Activated CD8-positive, alpha-beta memory T cell treated with anti-CD3 and anti-CD28 coated beads for 36 hours (primary cell): ENCODE measurements around the gene HSD11B1. TPM values are rescaled to one million over a fixed set of nuclear protein-coding genes. Genes with fewer than 3 reads are reported as not detected.

ENCODE experiments used
- CTCF ChIA-PET: fragments of 350-600 bp; sonication (Branson Sonifier 250); formaldehyde crosslinking; loops from one replicate; lab custom pipeline; 2021; ENCODE audit warnings: antibody characterized with exemption; lab: Charles Lee
- POLR2A ChIA-PET: fragments of 350-600 bp; sonication (Branson Sonifier 250); formaldehyde crosslinking; loops from one replicate; lab custom pipeline; 2021; ENCODE audit warnings: antibody characterized with exemption; lab: Charles Lee
- total RNA-seq, 2 experiments: library from RNA; stranded (reverse); gene quantifications; one replicate each; pipeline ENCODE4 v1.2.3, GENCODE V29; 2021

The HSD11B1 gene
- total RNA-seq, 2 experiments from 2014 or later: 1.3 to 1.7 TPM

DNA sequence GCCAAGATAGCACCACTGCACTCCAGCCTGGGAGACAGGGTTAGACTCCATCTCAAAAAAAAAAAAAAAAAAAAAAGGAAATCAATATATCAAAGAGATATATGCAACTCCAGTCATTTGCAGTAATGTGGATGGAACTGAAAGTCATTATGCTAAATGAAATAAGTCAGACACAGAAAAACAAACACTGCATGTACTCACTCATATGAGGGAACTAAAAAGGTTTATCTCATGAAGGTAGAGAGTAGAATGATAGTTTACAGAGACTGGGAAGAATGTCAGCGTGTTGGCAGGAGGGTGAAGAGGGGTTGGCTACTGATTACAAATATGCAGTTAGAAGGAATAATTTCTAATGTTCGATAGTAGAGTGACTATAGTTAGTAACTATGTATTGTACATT lies 13.2 kb downstream of the HSD11B1 start:
- ChIA-PET POLR2A (no interaction called here), CTCF (no interaction called here)

DNA sequence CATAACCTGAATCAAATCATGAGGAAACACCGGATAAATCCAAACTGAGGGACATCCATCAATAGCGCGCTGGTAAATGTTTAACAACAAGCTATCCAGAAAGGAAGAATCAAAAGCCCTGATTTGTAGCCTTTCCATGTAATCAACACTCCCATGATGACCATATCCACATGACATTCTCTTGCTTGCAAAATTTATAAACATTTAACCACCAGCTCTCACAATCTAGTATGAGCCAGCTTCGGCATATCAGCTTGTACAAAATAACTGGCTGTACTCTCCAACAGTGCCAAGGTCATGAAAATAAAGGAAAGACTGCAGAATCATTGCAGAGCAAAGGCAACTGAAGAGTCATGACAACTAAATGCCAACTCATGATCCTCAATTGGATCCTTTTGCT lies 15.7 kb downstream of the HSD11B1 start:
- CTCF ChIA-PET: no interaction called here
- POLR2A ChIA-PET: no interaction called here

DNA sequence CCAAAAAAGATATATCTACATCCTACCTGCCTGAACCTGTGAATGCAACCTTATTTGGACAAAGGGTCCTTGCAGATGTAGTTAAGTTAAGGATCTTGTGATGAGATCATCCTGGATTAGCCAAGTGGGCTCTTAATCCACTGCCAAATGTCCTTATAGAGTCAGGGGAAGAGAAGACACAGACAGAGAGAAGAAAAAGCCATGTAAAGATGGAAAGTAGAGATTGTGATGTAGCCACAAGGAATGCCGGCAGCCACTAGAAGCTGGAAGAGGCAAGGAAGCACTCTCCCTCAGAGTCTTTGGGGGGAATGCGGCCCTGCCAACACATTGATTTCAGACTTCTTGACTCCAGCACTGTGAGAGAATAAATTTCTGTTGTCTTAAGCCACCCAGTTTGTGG lies 16.2 kb downstream of the HSD11B1 start:
- ChIA-PET POLR2A (no interaction called here), CTCF (interaction anchor here (0.6 kb wide), 1 partner anchor 58 kb away, joined by 5 read pairs; no protein-coding TSS in a partner anchor)

DNA sequence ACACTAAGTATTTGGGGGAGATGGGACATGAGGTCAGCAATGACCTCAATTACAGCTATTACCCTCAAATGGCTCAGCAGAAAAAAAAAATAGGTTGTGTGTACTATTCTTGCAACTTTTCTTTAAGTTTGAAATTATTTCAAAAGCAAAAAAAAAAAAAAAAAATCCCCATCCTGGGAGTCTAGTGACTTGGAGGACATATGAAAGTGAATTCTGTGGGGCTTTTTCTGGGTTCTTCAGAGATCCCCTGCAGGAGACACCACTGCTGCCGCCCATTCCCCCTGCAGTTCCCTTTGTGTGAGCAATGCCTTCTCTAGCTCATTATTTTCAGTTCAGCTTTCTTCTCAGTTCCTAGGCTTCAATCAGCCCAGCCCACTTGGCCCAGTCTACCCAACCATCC lies 16.7 kb downstream of the HSD11B1 start:
- CTCF ChIA-PET: interaction anchor here (0.6 to 0.7 kb wide), 2 partner anchors 59 to 92 kb away, joined by 4 to 5 read pairs; no protein-coding TSS in a partner anchor
- POLR2A ChIA-PET: no interaction called here

DNA sequence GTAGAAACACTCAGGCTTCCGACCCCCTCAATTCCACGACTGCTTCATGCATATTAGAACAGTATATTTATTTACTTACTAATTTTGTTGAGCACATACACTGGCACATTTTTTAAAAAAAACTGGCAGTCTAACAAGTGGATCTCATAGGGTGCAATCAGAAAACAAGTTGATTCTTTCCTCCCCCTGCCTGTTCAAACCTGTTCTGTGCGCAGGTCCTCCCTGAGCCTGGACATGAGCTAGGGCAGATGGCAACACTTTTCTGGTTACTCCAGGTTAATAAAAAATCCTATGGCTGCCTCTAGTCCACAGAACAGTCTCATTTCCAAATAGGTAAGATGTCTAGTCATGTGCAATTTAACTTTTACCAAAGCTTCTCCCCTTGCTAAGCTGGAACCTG lies 18.6 kb downstream of the HSD11B1 start:
- ChIA-PET CTCF (no interaction called here), POLR2A (interaction anchor here (1.4 kb wide), 1 partner anchor 13 kb away, joined by 4 read pairs; no protein-coding TSS in a partner anchor)

DNA sequence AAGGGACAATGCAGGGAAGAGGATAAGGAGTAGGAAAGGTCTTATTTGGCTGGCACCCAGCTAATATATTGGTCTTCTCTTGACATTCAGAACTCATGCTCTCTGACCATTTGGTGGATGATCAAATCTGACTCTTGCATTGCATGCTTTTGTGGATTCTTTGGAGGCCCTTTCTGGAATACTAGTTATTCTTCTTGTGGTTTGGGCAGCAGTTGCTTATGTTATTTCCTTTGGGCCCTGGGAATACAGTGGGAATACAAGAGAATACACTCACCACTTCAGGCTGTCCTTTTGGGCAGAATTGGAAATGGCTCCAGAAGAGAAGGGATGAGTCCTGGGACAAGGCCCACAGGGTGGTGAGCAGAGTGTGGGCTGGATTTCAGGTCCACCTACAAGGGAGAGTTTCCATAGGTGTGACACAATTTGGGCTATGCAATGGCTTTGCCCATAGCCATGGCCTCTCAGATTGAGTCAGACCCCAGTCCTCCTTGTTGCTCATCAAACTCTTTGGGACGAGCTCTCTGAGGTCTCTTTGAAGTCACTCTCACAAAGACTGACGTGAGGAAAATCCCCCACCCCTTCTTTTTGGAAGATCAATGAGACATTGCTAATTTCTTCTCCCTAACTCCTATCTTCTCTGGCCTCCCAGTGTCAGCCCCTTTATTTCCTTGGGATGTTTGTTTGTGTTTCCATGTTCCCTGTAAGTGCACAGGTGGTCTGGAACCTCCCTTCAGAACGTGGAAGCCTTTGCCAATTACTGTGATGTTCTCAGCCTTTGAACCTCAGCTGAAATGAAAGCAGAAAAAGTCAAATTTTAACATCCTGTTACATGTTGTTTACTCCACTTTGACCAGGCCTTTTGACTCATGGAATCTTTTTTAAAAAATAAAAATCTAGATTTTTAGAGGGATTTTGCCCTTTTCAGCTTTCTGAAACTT lies 19.4 kb downstream of the HSD11B1 start:
- POLR2A ChIA-PET: interaction anchor here (1.1 to 1.4 kb wide), 2 partner anchors 12 to 32 kb away, joined by 3 to 4 read pairs; partner anchors contain the start of gene TRAF3IP3
- CTCF ChIA-PET: interaction anchor here (2.1 to 3.3 kb wide), 2 partner anchors 12 to 27 kb away, joined by 8 to 14 read pairs; no protein-coding TSS in a partner anchor

DNA sequence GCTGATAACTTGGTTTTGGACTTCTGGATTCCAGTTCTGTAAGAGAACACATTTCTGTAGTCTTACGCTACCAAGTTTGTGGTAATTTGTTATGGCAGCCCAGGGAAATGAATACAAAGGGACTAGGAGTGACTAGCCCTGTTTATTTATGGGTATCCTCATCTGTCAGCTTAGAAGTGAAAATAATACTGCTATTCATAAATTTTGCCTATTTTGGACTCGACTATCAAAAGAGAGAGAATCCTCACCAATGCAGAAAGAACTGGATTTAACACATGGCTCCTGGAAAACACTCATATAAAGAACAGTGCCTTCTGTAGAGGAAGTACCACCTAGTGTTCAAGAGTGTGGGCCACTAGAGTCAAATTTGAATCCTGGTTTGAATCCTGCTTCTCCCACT lies 22.6 kb downstream of the HSD11B1 start:
- ChIA-PET CTCF (no interaction called here), POLR2A (interaction anchor here (1.5 kb wide), 1 partner anchor 28 kb away, joined by 3 read pairs; the partner anchor contains the start of gene TRAF3IP3)

DNA sequence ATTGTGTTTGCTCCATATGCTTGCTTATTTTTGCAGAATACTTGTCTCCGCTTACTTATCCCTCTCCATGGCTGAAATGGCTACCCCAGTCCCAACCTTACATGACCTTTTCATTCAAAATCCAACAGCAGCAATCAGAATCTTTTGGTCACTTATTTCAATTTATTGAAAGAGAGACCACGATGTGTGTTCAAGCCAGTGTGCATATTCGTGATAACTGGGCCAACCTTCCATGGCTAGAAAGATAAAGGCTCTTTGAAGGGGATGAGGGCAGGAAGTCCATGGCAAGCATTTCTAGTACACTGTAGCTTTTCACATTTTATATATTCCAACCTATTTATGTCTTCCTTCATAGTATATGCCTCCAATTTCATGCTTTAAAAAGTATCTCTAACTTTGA lies 23.1 kb downstream of the HSD11B1 start:
- POLR2A ChIA-PET: interaction anchor here (1.5 kb wide), 1 partner anchor 28 kb away, joined by 3 read pairs; the partner anchor contains the start of gene TRAF3IP3
- CTCF ChIA-PET: interaction anchor here (1.0 to 1.9 kb wide), 2 partner anchors 34 to 101 kb away, joined by 3 to 6 read pairs; no protein-coding TSS in a partner anchor

DNA sequence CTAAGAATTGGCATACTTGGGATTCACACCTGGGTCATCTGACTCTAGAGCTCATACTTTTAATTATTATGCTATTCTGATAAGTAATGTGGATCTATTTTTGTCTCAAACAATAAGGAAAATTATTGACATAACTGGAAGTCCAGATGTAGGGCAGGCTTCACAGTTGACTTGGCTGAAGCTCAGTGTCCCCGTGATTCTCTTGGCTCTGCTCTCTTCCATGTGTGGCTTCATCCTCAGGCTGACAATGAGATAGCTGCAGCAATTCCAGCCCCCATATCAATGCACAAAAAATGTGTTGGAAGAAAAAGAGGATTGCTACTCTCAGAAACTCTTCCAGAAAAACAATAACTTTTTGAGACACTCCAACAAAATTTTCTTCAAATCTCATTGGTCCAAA lies 23.8 kb downstream of the HSD11B1 start:
- POLR2A ChIA-PET: interaction anchor here (1.0 kb wide), 1 partner anchor 39 kb away, joined by 3 read pairs; no protein-coding TSS in a partner anchor
- CTCF ChIA-PET: interaction anchor here (0.6 to 1.9 kb wide), 5 partner anchors 20 to 100 kb away, joined by 3 to 6 read pairs (median 3); no protein-coding TSS in a partner anchor

DNA sequence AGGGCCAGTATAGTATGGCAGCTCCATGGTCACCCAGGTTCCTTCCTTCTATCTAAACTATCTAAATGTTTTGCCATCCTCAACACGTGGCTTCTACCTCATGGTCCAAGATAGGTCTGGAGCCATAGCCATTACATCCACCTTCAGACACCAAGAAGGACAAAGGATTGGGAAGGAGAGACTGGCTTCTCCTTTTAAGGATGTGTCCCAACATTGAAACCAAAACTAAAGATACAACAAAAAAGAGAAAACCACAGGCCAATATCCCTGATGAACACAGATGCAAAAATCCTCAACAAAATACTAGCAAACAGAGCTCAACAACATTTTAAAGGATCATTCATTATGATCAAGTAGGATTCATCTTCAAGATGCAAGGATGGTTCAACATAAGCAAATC lies 24.8 kb downstream of the HSD11B1 start:
- POLR2A ChIA-PET: no interaction called here
- CTCF ChIA-PET: interaction anchor here (1.5 to 1.9 kb wide), 2 partner anchors 19 to 36 kb away, joined by 4 to 6 read pairs; no protein-coding TSS in a partner anchor

DNA sequence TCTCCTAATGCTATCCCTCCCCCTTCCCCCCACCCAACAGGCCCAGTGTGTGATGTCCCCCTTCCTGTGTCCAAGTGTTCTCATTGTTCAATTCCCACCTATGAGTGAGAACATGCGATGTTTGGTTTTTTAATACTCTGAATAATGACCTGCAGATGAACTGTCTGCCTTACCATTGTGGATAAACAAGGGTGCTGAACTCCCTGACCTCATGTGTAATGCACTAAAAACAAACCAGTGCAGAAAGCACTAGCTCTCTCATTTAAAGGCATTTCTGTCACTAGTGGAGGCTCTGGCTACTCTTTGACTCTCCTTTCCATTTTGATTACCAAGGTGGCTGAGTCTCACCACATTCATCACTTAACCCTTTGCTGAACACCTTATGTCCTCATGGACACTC lies 28.1 kb downstream of the HSD11B1 start:
- ChIA-PET POLR2A (no interaction called here), CTCF (interaction anchor here (2.7 kb wide), 1 partner anchor 16 kb away, joined by 9 read pairs; no protein-coding TSS in a partner anchor)

DNA sequence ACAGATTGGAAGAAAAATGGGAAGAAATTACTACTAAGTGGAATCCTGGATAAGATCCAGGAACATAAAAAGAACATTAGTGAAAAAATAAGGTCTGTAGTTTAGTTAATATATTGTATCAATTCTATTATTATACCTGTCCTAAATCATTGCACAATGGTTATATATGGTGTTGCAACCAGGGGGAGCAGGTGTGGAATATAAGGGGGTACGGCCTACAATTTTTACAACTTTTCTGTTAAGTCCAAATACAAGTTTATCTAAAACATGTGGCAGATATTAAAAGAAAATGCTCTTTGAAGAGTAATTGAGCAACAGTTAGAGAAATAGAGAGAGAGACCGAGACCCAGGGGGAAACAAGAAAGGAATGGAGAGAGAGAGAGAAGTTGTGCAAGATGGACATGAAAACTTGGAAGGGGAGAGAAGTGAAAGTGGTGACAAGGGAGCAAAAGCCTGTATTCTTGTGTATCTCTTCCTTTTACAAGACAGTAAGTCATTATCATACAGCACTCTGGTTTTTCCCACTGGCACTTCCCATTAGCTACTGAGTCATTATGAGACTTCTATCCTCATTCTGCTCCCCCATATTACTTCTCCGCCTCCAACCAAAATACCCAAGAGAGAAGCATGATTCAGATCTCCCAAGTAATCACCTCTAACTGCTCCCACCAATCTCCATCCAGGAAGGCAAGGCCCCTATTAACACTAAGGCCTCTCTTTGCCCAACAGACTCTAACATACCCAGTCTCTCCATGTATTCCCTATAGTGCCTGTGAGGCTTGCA lies 29.0 kb downstream of the HSD11B1 start:
- ChIA-PET CTCF (interaction anchor here (1.3 to 2.7 kb wide), 2 partner anchors 15 to 157 kb away, joined by 3 to 9 read pairs; no protein-coding TSS in a partner anchor), POLR2A (no interaction called here)

DNA sequence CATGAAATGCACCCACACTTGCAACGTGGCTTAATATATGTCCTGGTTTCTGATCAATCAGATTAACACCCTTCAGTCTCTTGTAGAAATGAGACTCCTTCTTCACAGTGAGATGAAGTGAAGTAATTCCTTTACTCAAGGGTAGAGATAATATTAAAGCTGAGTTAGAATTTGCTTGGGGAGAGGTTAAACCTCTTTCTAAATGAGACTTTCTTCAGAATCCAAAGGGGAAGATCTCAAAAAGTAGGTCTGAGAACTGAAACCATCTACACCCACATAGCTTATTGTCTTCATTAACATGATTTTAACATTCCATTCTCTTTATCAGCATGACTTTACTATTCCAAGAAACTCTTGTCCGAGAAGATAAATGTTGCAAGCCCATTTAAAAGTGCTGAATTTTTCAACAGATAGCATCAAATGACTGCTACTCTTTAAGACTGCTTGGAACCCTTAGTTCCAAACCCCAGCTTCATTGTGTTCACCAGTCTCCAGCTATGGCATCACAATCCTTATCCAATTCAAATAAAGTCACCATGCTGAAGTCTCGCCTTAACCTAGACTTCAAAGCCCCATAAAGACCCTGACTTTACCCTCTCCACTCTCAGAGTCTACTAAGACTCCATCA lies 32.0 kb downstream of the HSD11B1 start:
- CTCF ChIA-PET: interaction anchor here (1.4 to 3.2 kb wide), 6 partner anchors 11 to 167 kb away, joined by 3 to 14 read pairs (median 4); partner anchors contain the start of gene TRAF3IP3
- POLR2A ChIA-PET: interaction anchor here (0.7 to 1.3 kb wide), 3 partner anchors 12 to 166 kb away, joined by 3 to 4 read pairs (median 3); no protein-coding TSS in a partner anchor

DNA sequence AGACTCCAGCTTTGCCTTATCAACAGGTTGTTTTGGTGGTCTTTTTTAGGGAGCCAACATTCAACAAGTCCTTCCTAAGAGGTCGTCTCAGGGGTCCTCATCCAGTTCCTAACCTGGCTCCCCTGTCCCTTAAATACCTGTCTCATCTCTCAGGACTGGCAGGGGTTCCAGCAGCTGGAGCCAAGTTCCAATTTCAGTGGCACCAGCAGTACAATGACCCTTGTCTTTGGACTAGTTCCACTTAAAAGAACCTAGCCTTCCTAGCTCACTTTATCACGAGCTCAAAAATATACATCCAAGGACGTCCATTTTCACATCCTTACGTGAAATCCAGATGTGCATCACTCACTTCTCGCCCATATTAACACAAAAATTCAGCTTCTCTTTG lies 32.5 kb downstream of the HSD11B1 start:
- ChIA-PET POLR2A (interaction anchor here (0.7 kb wide), 1 partner anchor 167 kb away, joined by 3 read pairs; no protein-coding TSS in a partner anchor), CTCF (interaction anchor here (1.2 to 3.2 kb wide), 7 partner anchors 11 to 168 kb away, joined by 3 to 14 read pairs (median 4); partner anchors contain the start of gene TRAF3IP3)

DNA sequence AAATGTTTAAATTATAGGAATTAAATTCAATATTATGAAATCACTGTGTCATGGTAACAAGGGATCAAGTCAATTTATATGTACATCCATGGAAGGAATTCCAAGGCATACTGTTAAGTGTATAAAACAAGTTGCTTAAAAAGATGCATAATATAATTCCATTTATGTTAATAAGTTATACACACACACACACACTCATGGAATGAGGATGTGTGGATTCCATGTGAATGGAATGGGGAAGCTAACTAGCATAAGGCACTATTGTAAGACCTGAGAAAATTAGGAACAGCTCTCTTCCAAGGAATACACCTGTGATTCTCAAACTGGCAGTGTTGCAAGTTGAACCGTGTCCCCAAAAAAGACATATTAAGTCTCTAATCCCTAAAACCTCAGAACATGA lies 33.6 kb downstream of the HSD11B1 start:
- ChIA-PET CTCF (interaction anchor here (1.2 to 2.1 kb wide), 4 partner anchors 10 to 169 kb away, joined by 3 to 7 read pairs (median 4); no protein-coding TSS in a partner anchor), POLR2A (no interaction called here)

DNA sequence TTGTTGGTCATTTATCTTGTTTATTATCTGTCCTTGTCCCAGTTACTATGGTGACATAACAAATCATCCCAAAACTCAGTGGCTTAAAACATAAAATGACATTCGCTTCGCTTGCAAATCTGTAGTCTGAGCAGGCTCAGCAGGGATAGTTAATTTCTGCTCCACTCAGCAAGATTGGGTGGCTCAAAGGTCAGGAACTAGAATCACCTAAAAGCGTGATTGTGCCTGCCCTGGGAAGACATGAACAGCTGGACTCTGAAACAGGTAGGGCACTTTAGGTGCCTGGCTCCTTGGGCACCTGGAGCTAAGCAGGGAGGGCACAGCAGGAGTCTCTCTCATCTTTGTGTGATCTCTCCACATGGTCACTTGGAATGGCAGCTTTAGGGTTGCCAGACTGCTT lies 36.5 kb downstream of the HSD11B1 start:
- ChIA-PET POLR2A (no interaction called here), CTCF (no interaction called here)

DNA sequence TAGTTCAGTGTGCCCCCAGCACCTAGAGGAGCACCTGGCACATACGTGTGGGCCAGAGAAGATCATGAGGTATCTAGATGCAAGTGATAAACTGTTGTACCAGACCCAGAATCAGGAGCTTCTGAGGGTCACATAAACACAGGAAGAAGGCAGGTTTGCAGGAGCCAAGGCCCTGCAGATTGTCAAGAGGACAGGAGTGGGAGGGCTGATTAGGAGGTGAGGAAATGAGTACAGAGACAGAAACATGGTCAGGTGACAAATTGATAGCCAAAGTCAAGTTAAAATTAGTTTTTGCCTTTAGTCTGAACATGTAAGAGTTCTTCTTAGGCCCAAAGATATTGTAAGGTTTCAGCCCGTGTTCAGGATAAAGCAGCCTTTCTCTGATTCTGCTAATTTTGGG lies 37.2 kb downstream of the HSD11B1 start:
- ChIA-PET POLR2A (no interaction called here), CTCF (no interaction called here)
